Adrenal gland (tissue), 5 donors: Measurements from ENCODE around the gene TFRC.

Experiments
- CTCF ChIP-seq, 6 experiments: fragments of 450-650 bp in 4 of 6; fragments of 200-600 bp in 2 of 6; sonication (generic) in 1 of 6; IDR thresholded peaks; 1 replicate in 5 of 6; 2 replicates in 1 of 6; pipeline versions ENCODE4 v1.5.1 to v1.8.0; 2016 to 2021; ENCODE audit warnings: antibody characterized with exemption in 6 of 6, mild to moderate bottlenecking in 2 of 6, moderate library complexity in 1 of 6
- POLR2A ChIP-seq, 2 donors: fragments of 450-650 bp; IDR thresholded peaks; one replicate each; pipeline ENCODE4 v1.6.1; 2017; ENCODE audit warnings: antibody characterized with exemption in 2 of 2, mild to moderate bottlenecking in 2 of 2, moderate library complexity in 1 of 2
- donor health status: DM: no; HTN: no; CAD: no.

GRCh38 chr3:196051282-196052076 is 30.4 kb downstream of the TFRC start:
- no peak for TF ChIP-seq CTCF (IDR thresholded peaks at IDR 0.05)
- TF ChIP-seq POLR2A (IDR thresholded peaks at IDR 0.05), result no peak
